ENCODE results near the gene TEX2. TPM values are rescaled to one million over a fixed set of nuclear protein-coding genes. Genes with fewer than 3 reads are reported as not detected.
"Not testable (repeated sequence)": the region's sequence is repeated elsewhere in the genome, so short reads cannot be mapped to it uniquely, and the experiment has no call there.

The TEX2 gene
- total RNA-seq, 1 donor from 2014 or later: 15.9 TPM

- intact Hi-C loops (cut with micrococcal nuclease): no loop called here
These were observed 20.4 kb downstream of the TEX2 start for GRCh38 chr17:64242633-64243032.

- intact Hi-C loops (cut with micrococcal nuclease): no loop called here
These were observed 22.2 kb downstream of the TEX2 start for GRCh38 chr17:64240741-64241347.

DNA sequence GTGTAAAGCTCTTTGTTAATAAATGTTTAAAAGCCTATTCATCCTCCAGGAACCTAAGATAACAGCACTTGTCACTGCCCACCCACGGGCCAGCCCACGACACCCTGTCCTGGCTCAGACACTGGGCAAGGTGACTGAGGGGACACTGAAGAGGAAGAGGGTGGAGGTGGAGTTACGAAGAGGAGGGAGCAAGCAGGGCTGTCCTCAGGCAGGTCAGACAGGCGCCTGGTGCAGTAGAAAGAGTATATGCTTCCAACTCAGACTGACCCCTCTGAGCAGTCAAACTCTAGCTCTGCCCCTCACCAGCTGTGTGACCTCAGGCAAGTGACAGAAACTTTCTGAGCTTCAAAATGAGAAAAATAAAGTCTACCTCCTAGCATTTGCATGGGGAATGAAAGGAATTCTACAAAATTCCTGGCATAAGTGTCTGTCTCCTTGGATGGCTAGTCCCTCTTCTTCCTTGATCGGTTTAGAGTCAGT is 22.8 kb downstream of the TEX2 start:
- intact Hi-C loops (cut with micrococcal nuclease): no loop called here

DNA sequence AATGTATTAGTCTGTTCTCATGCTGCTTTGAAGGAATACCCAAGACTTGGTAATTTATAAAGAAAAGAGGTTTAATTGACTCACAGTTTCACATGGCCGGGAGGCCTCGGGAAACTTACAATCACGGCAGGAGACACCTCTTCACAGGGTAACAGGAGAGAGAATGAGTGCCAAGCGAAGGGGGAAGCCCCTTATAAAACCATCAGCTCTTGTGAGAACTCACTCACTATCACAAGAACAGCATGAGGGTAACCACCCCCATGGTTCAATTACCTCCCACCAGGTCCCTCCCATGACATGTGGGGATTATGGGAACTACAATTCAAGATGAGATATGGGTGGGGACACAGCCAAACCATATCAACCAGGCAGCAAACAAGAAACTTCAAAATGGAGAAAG is 24.6 kb downstream of the TEX2 start:
- intact Hi-C loops (cut with micrococcal nuclease): not testable (repeated sequence)

- intact Hi-C loops (cut with micrococcal nuclease): no loop called here
These were observed 26.1 kb downstream of the TEX2 start for GRCh38 chr17:64236827-64237403.

GRCh38 chr17:64234961-64235360 is 28.1 kb downstream of the TEX2 start:
- intact Hi-C loops (cut with micrococcal nuclease): no loop called here

DNA sequence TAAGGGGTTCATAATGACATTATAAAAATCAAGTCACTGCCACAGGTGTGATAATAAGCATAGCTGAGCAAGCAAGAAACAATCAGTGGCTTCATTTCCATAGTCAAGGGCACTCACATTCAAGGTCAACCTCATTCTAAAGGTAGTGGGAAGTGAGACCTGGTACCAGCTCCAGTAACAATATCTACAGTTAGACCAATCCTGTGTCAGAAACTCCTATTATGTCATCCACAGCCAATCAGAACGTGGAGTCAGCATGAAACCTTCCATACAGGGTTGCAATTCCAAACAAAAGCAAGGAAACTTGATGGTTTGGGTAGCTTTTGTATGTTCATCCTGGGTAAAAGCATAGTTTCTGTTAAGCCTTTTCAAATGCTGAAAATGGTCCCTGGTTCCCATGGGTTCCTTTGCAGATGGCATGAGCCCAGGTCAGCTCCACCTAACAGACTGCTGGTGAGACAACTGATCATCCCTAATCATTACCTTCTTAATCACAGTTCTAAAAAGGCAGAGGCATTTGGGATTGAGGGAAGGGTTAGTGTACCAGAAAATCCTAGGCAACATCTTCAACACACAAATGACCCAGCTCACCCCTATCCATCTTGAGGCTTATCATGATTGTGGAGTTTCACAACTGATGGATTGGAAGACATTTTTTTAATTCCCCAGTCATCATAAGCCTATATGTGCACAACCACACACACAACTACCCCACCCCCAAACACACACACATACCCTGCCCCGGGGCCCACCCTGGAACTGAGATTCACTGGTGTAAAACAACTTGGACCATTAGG is 30.4 kb downstream of the TEX2 start:
- intact Hi-C loops (cut with micrococcal nuclease): no loop called here

GRCh38 chr17:64231567-64232141 is 31.4 kb downstream of the TEX2 start:
- intact Hi-C loops (cut with micrococcal nuclease): no loop called here

- intact Hi-C loops (cut with micrococcal nuclease): no loop called here
These were observed 32.2 kb downstream of the TEX2 start for GRCh38 chr17:64230791-64231408.

DNA sequence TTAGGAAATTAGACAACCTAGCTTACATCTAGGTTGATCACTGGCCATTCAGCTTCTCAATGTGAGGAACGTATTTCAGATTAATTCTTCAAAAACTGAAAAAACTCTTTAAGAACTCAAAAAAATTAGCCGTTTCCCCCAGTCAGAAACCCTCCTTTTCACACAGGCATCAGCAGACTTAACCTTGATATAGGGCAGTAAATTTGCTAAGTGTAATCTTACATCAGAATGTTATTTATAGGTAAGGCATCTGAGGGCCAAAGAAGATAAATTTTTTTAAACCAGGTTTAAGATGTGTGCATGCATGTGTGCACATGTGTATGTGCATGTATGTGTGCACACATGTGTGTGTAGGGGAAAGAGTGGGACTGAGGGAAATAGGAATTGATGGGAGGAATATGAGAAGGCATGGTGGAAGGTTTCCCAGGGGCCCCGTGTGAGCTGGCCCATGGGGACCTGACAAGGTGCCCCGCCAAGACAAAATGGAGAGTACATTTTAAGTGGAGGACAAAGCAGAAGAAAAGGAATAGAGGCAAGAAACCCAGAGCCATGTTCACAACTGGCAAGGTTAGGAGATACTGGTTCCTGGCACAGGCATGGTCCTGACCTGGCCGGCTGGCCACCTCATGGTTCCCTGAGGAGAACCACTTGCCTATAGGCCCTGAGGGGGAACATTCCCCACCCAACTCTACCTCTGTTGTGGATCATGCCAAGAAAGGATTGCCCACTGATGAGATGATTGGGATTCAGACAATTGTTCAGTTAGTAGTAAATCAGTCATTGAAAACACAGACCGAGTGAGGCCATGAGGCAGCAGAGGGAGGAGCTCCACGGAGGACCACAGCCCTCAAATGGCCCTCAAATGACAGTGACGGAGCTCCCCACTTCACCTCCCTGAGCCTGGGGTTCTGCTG is 33.0 kb downstream of the TEX2 start:
- intact Hi-C loops (cut with micrococcal nuclease): no loop called here

- intact Hi-C loops (cut with micrococcal nuclease): no loop called here
These were observed 36.9 kb downstream of the TEX2 start for GRCh38 chr17:64226132-64226531.

- intact Hi-C loops (cut with micrococcal nuclease): no loop called here
These were observed 37.6 kb downstream of the TEX2 start for GRCh38 chr17:64225410-64225809.

GRCh38 chr17:64223931-64224629 is 39.0 kb downstream of the TEX2 start:
- intact Hi-C loops (cut with micrococcal nuclease): no loop called here

DNA sequence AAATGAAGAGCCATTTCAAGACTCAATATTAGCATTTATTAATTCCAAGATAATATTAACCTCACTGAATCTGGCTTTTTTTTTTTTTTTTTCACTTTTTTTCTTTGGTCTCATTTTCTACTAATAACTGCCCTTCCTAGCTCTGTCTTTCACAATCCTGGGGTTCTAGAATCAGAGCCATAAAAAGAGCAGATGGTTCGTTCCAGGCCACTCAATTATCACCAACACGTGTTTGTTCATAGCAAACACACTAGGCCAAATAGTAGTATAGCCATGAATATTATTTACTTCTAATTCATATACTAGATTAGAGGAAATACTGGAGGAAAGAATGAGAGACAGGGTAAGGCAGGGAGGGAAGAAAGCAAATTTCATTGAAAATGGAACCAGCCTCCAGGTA is 39.8 kb downstream of the TEX2 start:
- intact Hi-C loops (cut with micrococcal nuclease): no loop called here

- intact Hi-C loops (cut with micrococcal nuclease): no loop called here
These were observed 41.4 kb downstream of the TEX2 start for GRCh38 chr17:64221679-64222078.

DNA sequence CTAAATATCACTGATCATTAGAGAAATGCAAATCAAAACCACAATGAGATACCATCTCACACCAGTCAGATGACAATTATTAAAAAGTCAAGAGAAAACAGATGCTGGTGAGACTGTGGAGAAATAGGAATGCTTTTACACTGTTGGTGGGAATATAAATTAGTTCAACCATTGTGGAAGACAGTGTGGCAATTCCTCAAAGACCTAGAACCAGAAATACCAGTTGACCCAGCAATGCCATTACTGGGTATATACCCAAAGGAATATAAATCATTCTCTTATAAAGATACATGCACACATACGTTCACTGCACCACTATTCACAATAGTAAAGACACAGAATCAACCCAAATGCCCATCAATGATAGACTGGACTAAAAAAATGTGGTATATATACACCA is 42.5 kb downstream of the TEX2 start:
- intact Hi-C loops (cut with micrococcal nuclease): not testable (repeated sequence)

GRCh38 chr17:64219571-64219970 is 43.5 kb downstream of the TEX2 start:
- intact Hi-C loops (cut with micrococcal nuclease): loop anchor here (5.0 kb wide), 1 partner anchor 63 kb away; no protein-coding TSS in a partner anchor

GRCh38 chr17:64218066-64218465 is 45.0 kb downstream of the TEX2 start:
- intact Hi-C loops (cut with micrococcal nuclease): loop anchor here (5.0 kb wide), 1 partner anchor 64 kb away; no protein-coding TSS in a partner anchor

DNA sequence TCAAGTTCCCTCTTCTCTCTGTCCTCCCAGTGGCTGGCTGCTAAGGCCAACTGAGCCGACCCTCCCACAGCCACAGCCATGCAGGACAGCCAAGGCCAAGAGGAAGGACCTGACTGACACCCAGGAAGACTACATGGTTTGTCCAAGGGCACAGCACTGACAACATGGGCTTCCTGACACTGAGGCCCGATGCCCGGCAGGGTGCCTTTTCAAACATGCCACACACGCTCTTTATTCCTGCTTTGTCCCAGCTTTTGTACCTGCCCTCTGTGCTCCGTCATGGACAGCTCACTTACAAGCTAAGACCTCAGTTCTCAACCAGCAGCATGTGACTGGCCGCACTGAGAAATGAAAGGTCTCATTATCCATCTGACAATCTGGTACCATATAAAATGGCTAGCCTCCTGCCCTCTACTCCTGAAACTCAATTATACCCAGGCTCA is 45.8 kb downstream of the TEX2 start:
- intact Hi-C loops (cut with micrococcal nuclease): loop anchor here (5.0 kb wide), 1 partner anchor 65 kb away; no protein-coding TSS in a partner anchor

Measured in T-helper 1 cell treated with Interleukin-12 subunit alpha and Interleukin-12 subunit beta and Interleukin-4 antibody, amounts not matched to agents 30 ng/mL and 1 ng/mL, for 36 hours (primary cell).